Kidney (tissue), 14 donors: ENCODE data around the gene MEIKIN. TPM values are rescaled to one million over a fixed set of nuclear protein-coding genes. Genes with fewer than 3 reads are reported as not detected.
"Not testable (repeated sequence)": the region's sequence is repeated elsewhere in the genome, so short reads cannot be mapped to it uniquely, and the experiment has no call there.

Experiments used
- DNase-seq, 5 donors: peaks; one replicate each; pipeline ENCODE4 v3.0.0-alpha.2; 2013 to 2020
- FAIRE-seq: peaks from 2 replicates; lab custom pipeline; 2012; peaks lifted over from hg19 to GRCh38; lab: Jason Lieb, UNC
- H3K27ac ChIP-seq, 2 donors: one replicate each; pipeline ENCODE4 v1.7.0; 2013; ENCODE audit warnings: low read depth in 2 of 2, low read length in 2 of 2, inconsistent platforms in 1 of 2
- H3K27me3 ChIP-seq: one replicate; pipeline ENCODE4 v1.7.1; 2013; ENCODE audit warnings: low read length, inconsistent platforms; ENCODE audit not compliant: control insufficient read depth, insufficient read depth
- H3K36me3 ChIP-seq, 3 donors: one replicate each; pipeline versions ENCODE4 v1.7.0 to v1.7.1; 2013; ENCODE audit warnings: low read length in 3 of 3, control low read depth in 1 of 3, inconsistent platforms in 1 of 3; ENCODE audit not compliant: insufficient read depth in 3 of 3, control insufficient read depth in 2 of 3
- H3K4me1 ChIP-seq, 3 donors: one replicate each; pipeline versions ENCODE4 v1.7.0 to v1.7.1; 2013; ENCODE audit warnings: low read length in 3 of 3, inconsistent platforms in 1 of 3, low read depth in 1 of 3; ENCODE audit not compliant: control insufficient read depth in 2 of 3, insufficient read depth in 2 of 3
- H3K4me3 ChIP-seq, 3 donors: one replicate each; pipeline versions ENCODE4 v1.7.0 to v1.8.1; 2013; ENCODE audit warnings: low read length in 3 of 3, control low read depth in 1 of 3, inconsistent platforms in 1 of 3
- H3K9ac ChIP-seq, 3 donors: one replicate each; pipeline versions ENCODE4 v1.7.0 to v1.7.1; 2013; ENCODE audit warnings: low read length in 3 of 3, control low read depth in 1 of 3, inconsistent platforms in 1 of 3
- H3K9me3 ChIP-seq, 3 donors: one replicate each; pipeline versions ENCODE4 v1.7.0 to v1.7.1; 2013; ENCODE audit warnings: low read length in 3 of 3, control low read depth in 1 of 3, inconsistent platforms in 1 of 3; ENCODE audit not compliant: control insufficient read depth in 2 of 3, insufficient read depth in 1 of 3
- intact Hi-C: fragments of 100-400 bp; cut with DNase I; formaldehyde crosslinking; loops from one replicate; pipeline ENCODE4 v1.11.1; 2022
- polyA plus RNA-seq: library from polyadenylated mRNA; stranded (reverse); fragments of 350-450 nt; fragmentation: Illumina TruSeq; extraction: RNeasy Lipid Tissue Mini Kit (QIAGEN cat#74804); gene quantifications from one replicate; pipeline ENCODE4 v1.2.3, GENCODE V29; 2014; ENCODE audit warnings: low read depth, low replicate concordance; ENCODE audit not compliant: insufficient read depth
- total RNA-seq: library from RNA; stranded (reverse); fragmentation: NEBNext Ultra II Directional; extraction: Animal tissue kit (Norgen Biotek cat#: 25700); gene quantifications from one replicate; pipeline ENCODE4 v1.2.1, GENCODE V29; 2021
- TF ChIP-seq, protein P1 (sequence below): IDR thresholded peaks from 3 replicates; pipeline ENCODE4 v1.5.1; 2012; ENCODE audit warnings: mild to moderate bottlenecking, moderate library complexity, borderline replicate concordance; ENCODE audit not compliant: insufficient read depth; ENCODE audit errors: extremely low read depth
- donor health status: control.
- donor health status: control.
- donor health status: control.
- donor health status: control.
- donor health status: control.
- donor health status: DM: yes; HTN: yes; CAD: no.
- donor health status: Normal renal cell carcinoma (clear cell type).

MEIKIN gene
- total and polyA plus RNA-seq, 2 donors from 2014 or later = 0.63 TPM; not detected in 1

- intact Hi-C loops = no loop called here
- FAIRE-seq (no peak), DNase-seq (no peak)
- Histone ChIP-seq H3K9me3 (no peaks in the 10 kb centered on the region), H3K4me3 (no peak overlapping the region), H3K27me3 (no peaks in the 10 kb centered on the region), H3K4me1 (no peaks in the 10 kb centered on the region), H3K36me3 (no peaks in the 10 kb centered on the region), H3K27ac (no peak overlapping the region), H3K9ac (no peak overlapping the region)
- TF ChIP-seq, protein P1, sequence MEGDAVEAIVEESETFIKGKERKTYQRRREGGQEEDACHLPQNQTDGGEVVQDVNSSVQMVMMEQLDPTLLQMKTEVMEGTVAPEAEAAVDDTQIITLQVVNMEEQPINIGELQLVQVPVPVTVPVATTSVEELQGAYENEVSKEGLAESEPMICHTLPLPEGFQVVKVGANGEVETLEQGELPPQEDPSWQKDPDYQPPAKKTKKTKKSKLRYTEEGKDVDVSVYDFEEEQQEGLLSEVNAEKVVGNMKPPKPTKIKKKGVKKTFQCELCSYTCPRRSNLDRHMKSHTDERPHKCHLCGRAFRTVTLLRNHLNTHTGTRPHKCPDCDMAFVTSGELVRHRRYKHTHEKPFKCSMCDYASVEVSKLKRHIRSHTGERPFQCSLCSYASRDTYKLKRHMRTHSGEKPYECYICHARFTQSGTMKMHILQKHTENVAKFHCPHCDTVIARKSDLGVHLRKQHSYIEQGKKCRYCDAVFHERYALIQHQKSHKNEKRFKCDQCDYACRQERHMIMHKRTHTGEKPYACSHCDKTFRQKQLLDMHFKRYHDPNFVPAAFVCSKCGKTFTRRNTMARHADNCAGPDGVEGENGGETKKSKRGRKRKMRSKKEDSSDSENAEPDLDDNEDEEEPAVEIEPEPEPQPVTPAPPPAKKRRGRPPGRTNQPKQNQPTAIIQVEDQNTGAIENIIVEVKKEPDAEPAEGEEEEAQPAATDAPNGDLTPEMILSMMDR = no peak
Observed at GRCh38 chr5:131879705-131880104, 65.8 kb downstream of the MEIKIN start.

- no peaks in the 10 kb centered on the region for H3K36me3 ChIP-seq
- no peak overlapping the region for H3K9ac ChIP-seq
- intact Hi-C loops = no loop called here
- DNase-seq = no peak
- no peaks in the 10 kb centered on the region for H3K27me3 ChIP-seq
- FAIRE-seq = no peak
- H3K4me3 ChIP-seq = no peak overlapping the region
- H3K27ac ChIP-seq = no peak overlapping the region
- TF ChIP-seq, protein P1 = no peak
- H3K9me3 ChIP-seq = no peaks in the 10 kb centered on the region
- no peaks in the 10 kb centered on the region for H3K4me1 ChIP-seq
Observed at GRCh38 chr5:131877873-131878272, 67.6 kb downstream of the MEIKIN start.

DNA sequence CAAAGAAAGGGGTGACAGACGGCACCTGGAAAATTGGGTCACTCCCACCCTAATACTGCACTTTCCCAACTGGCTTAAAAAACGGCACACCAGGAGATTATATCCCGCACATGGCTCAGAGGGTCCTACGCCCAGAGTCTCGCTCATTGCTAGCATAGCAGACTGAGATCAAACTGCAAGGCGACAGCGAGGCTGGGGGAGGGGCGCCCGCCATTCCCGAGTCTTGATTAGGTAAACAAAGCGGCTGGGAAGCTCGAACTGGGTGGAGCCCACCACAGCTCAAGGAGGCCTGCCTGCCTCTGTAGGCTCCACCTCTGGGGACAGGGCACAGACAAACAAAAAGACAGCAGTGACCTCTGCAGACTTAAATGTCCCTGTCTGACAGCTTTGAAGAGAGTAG, 74.2 kb downstream of the MEIKIN start:
- H3K4me1 ChIP-seq, H3K27me3 ChIP-seq, FAIRE-seq, H3K27ac ChIP-seq, H3K36me3 ChIP-seq, intact Hi-C loops, H3K9ac ChIP-seq, H3K4me3 ChIP-seq, DNase-seq: not testable (repeated sequence)
- H3K9me3 ChIP-seq = peaks cover 0 to 11% (median 3%) of the 10 kb centered on the region in 3 donors

DNA sequence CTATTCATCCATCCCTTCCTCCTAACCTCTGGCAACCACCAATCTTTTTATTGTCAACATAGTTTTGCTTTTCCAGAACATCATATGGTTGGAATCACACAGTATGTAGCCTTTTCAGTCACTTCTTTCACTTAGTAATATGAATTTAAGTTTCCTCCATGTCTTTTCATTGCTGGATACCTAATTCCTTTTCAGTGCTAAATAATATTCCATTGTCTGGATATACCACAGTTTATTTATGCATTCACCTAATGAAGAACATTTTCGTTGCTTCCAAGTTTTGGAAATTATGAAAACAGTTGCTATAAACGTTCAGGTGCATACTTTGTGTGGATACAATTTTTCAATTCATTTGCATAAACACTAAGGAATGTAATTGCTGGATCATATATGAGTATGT, 77.9 kb downstream of the MEIKIN start:
- H3K4me1 ChIP-seq = no peaks in the 10 kb centered on the region
- DNase-seq = no peak
- no peak overlapping the region for H3K27ac ChIP-seq
- H3K9ac ChIP-seq = no peak overlapping the region
- H3K4me3 ChIP-seq = no peak overlapping the region
- no peaks in the 10 kb centered on the region for H3K27me3 ChIP-seq
- H3K9me3 ChIP-seq = peaks cover 0 to 26% (median 9%) of the 10 kb centered on the region in 3 donors
- TF ChIP-seq, protein P1 = no peak
- no peaks in the 10 kb centered on the region for H3K36me3 ChIP-seq
- intact Hi-C loops = no loop called here
- FAIRE-seq = no peak
